Astrocyte (in vitro differentiated cells and primary cell): ENCODE measurements around the gene HMGXB3.

ENCODE experiments used
- EZH2 ChIP-seq: IDR thresholded peaks from 2 replicates; pipeline ENCODE4 v1.6.1; 2012; ENCODE audit warnings: mild to moderate bottlenecking, low read length, inconsistent platforms; ENCODE audit not compliant: insufficient read depth
- TF ChIP-seq, protein P1 (sequence below): IDR thresholded peaks from 2 replicates; pipeline ENCODE4 v1.5.1; 2011; ENCODE audit warnings: low read depth, mild to moderate bottlenecking, inconsistent platforms, low read length, moderate library complexity; ENCODE audit not compliant: insufficient read depth

DNA sequence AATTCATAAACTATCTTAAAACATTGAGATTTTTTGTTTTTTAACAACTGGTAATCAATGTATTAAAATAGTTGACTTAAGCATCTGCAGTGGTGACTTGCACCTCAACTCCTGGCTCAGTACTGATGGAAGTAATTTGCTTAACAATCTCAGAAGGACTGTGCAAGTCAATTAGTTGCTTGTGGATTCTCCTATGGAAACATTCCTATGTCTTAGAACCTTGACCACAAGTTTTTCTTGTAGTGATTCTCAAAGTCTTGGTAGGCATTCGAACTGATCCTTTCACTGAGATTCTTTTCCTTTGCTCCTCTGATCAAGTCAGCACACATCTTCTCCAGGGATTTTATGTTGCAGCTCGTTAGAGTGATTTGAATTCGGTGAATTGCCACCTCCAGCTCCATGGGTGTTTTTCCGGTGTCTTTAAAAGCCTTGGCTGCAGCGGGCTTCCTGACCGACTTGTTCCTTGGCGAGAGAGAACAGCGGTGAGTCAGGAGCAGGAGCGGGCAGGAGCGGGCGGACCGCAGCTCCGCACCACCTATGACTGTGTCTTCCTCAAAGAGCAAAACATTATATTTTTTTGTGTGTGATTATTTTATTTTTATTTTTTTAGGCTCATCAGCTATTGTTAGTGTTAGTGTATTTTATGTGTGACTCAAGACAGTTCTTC, 21.1 kb downstream of the HMGXB3 start:
- TF ChIP-seq, protein P1, sequence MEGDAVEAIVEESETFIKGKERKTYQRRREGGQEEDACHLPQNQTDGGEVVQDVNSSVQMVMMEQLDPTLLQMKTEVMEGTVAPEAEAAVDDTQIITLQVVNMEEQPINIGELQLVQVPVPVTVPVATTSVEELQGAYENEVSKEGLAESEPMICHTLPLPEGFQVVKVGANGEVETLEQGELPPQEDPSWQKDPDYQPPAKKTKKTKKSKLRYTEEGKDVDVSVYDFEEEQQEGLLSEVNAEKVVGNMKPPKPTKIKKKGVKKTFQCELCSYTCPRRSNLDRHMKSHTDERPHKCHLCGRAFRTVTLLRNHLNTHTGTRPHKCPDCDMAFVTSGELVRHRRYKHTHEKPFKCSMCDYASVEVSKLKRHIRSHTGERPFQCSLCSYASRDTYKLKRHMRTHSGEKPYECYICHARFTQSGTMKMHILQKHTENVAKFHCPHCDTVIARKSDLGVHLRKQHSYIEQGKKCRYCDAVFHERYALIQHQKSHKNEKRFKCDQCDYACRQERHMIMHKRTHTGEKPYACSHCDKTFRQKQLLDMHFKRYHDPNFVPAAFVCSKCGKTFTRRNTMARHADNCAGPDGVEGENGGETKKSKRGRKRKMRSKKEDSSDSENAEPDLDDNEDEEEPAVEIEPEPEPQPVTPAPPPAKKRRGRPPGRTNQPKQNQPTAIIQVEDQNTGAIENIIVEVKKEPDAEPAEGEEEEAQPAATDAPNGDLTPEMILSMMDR = no peak
- no peak for TF ChIP-seq EZH2
